Ascending aorta (tissue), 2 donors: ENCODE data around the gene PCA3. TPM values are rescaled to one million over a fixed set of nuclear protein-coding genes. Genes with fewer than 3 reads are reported as not detected.
"Not testable (repeated sequence)": the region's sequence is repeated elsewhere in the genome, so short reads cannot be mapped to it uniquely, and the experiment has no call there.

Experiments used
- DNase-seq, 2 donors: peaks; one replicate each; pipeline ENCODE4 v3.0.0-alpha.2; 2019; ENCODE audit warnings: low spot score in 2 of 2
- H3K27ac ChIP-seq, 2 donors: fragments of 200-600 bp; sonication (generic); one replicate each; pipeline ENCODE4 v1.5.1; 2016 to 2017; ENCODE audit warnings: mild to moderate bottlenecking in 1 of 2
- H3K27me3 ChIP-seq: fragments of 200-600 bp; sonication (generic); one replicate; pipeline ENCODE4 v1.5.1; 2017
- H3K36me3 ChIP-seq, 2 donors: fragments of 200-600 bp; sonication (generic); one replicate each; pipeline ENCODE4 v1.5.1; 2016
- H3K4me1 ChIP-seq, 2 donors: fragments of 200-600 bp; sonication (generic); one replicate each; pipeline ENCODE4 v1.5.1; 2016 to 2017; ENCODE audit warnings: mild to moderate bottlenecking in 1 of 2
- H3K4me3 ChIP-seq, 2 donors: fragments of 200-600 bp; sonication (generic); one replicate each; pipeline ENCODE4 v1.5.1; 2016 to 2017; ENCODE audit warnings: mild to moderate bottlenecking in 1 of 2
- H3K9me3 ChIP-seq, 2 donors: fragments of 200-600 bp; sonication (generic); one replicate each; pipeline ENCODE4 v1.5.1; 2016
- intact Hi-C: fragments of 100-400 bp; cut with DNase I; formaldehyde crosslinking; loops from one replicate; pipeline ENCODE4 v1.15.1; 2023
- total RNA-seq: library from RNA; depleted of rRNA; stranded (reverse); fragments of >200 nt; gene quantifications from one replicate; pipeline ENCODE4 v1.1.0, GENCODE V29; 2016
- TF ChIP-seq, protein P1 (sequence below), 3 experiments: fragments of 200-600 bp in 2 of 3; fragments of 450-650 bp in 1 of 3; sonication (generic) in 2 of 3; IDR thresholded peaks; one replicate each; pipeline ENCODE4 v1.5.1; 2016 to 2019; ENCODE audit warnings: antibody characterized with exemption in 3 of 3, mild to moderate bottlenecking in 1 of 3, moderate library complexity in 1 of 3

PCA3 gene
- total RNA-seq, 1 donor from 2014 or later: not detected

DNA sequence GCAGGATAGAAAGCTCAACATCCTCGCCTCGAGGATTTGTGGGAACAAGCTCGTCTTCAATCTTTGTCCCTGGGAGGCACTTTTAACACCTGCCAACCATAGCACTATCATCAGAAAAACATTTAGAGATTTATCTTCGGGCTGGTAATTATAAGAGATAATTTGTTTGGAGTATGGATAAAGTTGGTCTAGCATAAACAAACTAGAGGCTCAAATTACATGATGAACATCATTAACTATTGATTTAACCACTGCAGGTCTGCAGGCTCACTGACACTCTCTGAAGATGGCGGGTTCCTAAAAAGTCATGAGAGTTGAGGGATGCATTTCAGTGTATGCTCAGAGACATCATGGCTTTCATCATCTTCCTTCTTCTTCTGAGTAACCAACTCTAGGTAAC is 25.8 kb upstream of the PCA3 start:
- Histone ChIP-seq H3K4me1 (no peaks in the 10 kb centered on the region), H3K27me3 (no peaks in the 10 kb centered on the region), H3K9me3 (no peaks in the 10 kb centered on the region), H3K36me3 (peaks cover 3 to 7% of the 10 kb centered on the region in 2 donors), H3K27ac (no peak overlapping the region), H3K4me3 (no peak overlapping the region)
- DNase-seq: no peak
- TF ChIP-seq, protein P1, sequence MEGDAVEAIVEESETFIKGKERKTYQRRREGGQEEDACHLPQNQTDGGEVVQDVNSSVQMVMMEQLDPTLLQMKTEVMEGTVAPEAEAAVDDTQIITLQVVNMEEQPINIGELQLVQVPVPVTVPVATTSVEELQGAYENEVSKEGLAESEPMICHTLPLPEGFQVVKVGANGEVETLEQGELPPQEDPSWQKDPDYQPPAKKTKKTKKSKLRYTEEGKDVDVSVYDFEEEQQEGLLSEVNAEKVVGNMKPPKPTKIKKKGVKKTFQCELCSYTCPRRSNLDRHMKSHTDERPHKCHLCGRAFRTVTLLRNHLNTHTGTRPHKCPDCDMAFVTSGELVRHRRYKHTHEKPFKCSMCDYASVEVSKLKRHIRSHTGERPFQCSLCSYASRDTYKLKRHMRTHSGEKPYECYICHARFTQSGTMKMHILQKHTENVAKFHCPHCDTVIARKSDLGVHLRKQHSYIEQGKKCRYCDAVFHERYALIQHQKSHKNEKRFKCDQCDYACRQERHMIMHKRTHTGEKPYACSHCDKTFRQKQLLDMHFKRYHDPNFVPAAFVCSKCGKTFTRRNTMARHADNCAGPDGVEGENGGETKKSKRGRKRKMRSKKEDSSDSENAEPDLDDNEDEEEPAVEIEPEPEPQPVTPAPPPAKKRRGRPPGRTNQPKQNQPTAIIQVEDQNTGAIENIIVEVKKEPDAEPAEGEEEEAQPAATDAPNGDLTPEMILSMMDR (IDR thresholded peaks at IDR 0.05): no peak
- intact Hi-C loops: no loop called here

GRCh38 chr9:76741524-76741923 is 22.7 kb upstream of the PCA3 start:
- H3K9me3 ChIP-seq: no peaks in the 10 kb centered on the region
- H3K4me1 ChIP-seq: no peaks in the 10 kb centered on the region
- no peak for DNase-seq
- peaks cover 3 to 7% of the 10 kb centered on the region in 2 donors for H3K36me3 ChIP-seq
- no peak overlapping the region for H3K27ac ChIP-seq
- intact Hi-C loops: no loop called here
- H3K4me3 ChIP-seq: no peak overlapping the region
- TF ChIP-seq, protein P1 (IDR thresholded peaks at IDR 0.05): no peak
- no peaks in the 10 kb centered on the region for H3K27me3 ChIP-seq

GRCh38 chr9:76742890-76743289 is 21.3 kb upstream of the PCA3 start:
- not testable (repeated sequence) for DNase-seq, H3K36me3 ChIP-seq

GRCh38 chr9:76743931-76744330 is 20.3 kb upstream of the PCA3 start:
- DNase-seq: no peak
- intact Hi-C loops: no loop called here
- Histone ChIP-seq H3K4me1 (no peaks in the 10 kb centered on the region), H3K27me3 (no peaks in the 10 kb centered on the region), H3K9me3 (no peaks in the 10 kb centered on the region), H3K4me3 (no peak overlapping the region), H3K36me3 (peaks cover 0 to 7% of the 10 kb centered on the region in 2 donors), H3K27ac (no peak overlapping the region)
- TF ChIP-seq, protein P1 (IDR thresholded peaks at IDR 0.05): no peak

More at GRCh38 chr9:76742890-76743289, 21.3 kb upstream of the PCA3 start:
- H3K27me3 ChIP-seq, H3K9me3 ChIP-seq, H3K4me3 ChIP-seq, H3K27ac ChIP-seq, intact Hi-C loops, H3K4me1 ChIP-seq: not testable (repeated sequence)

GRCh38 chr9:76744336-76744735 is 19.9 kb upstream of the PCA3 start:
- no peak for DNase-seq
- TF ChIP-seq, protein P1 (IDR thresholded peaks at IDR 0.05): no peak
- no peaks in the 10 kb centered on the region for H3K9me3 ChIP-seq
- intact Hi-C loops: no loop called here
- no peak overlapping the region for H3K27ac ChIP-seq
- no peak overlapping the region for H3K4me3 ChIP-seq
- H3K27me3 ChIP-seq: no peaks in the 10 kb centered on the region
- no peaks in the 10 kb centered on the region for H3K4me1 ChIP-seq
- peaks cover 0 to 7% of the 10 kb centered on the region in 2 donors for H3K36me3 ChIP-seq

GRCh38 chr9:76751001-76751400 is 13.2 kb upstream of the PCA3 start:
- intact Hi-C loops: no loop called here
- Histone ChIP-seq H3K27ac (no peak overlapping the region), H3K4me1 (no peaks in the 10 kb centered on the region), H3K4me3 (no peak overlapping the region), H3K36me3 (peaks cover 5 to 9% of the 10 kb centered on the region in 2 donors), H3K27me3 (no peaks in the 10 kb centered on the region), H3K9me3 (no peaks in the 10 kb centered on the region)
- TF ChIP-seq, protein P1 (IDR thresholded peaks at IDR 0.05): no peak
- no peak for DNase-seq
